ENCODE measurements around the gene AHDC1. TPM values are rescaled to one million over a fixed set of nuclear protein-coding genes. Genes with fewer than 3 reads are reported as not detected.

Gene AHDC1
- total and polyA plus RNA-seq, 9 of the 15 experiments (the other 6 are each of a cell fraction or from before 2014, with no cell fraction given): 0.21 to 36.4 (median 4.7) TPM

- no peaks in the 10 kb centered on the region for H3K36me3 ChIP-seq (ENCODE audit: control insufficient read depth, insufficient read depth, low read length)
- intact Hi-C loops (cut with micrococcal nuclease): no loop called here
- no TSS peak for BruUV-seq (replicated peaks)
- H3K9me3 ChIP-seq (replicated peaks; ENCODE audit: control insufficient read depth, insufficient read depth, low read depth, low read length): no peaks in the 10 kb centered on the region
- H3K9ac ChIP-seq (ENCODE audit: insufficient read depth in 1 of 2, low read depth in 2 of 2, low read length in 2 of 2): no peak overlapping the region
- 83% methylated on average over 5 of the region's 5 CpGs for WGBS (ENCODE audit: insufficient coverage, low coverage, missing lambda C conversion rate)
- TF ChIP-seq MAFF (IDR thresholded peaks at IDR 0.05; ENCODE audit: low read length) (peak; percentile 10; the same call in 1 of the 2 replicates), NFE2 (IDR thresholded peaks at IDR 0.05; ENCODE audit: low read depth) (peak; percentile 57; the same call in 1 of the 2 replicates), ETS1 (conservative IDR thresholded peaks at IDR 0.05; ENCODE audit: control insufficient read depth, low read depth, low read length) (no peak), MAFG (tag; conservative IDR thresholded peaks at IDR 0.05) (0 out of 2 replicates have a peak, but pooled peaks have one; percentile 10), SPI1 (IDR thresholded peaks at IDR 0.05; ENCODE audit: borderline replicate concordance, low read depth, low read length) (peak; percentile 42; the same call in 1 of the 2 replicates), ZNF146 (CRISPR knock-in tag; IDR thresholded peaks at IDR 0.05; ENCODE audit: unreplicated experiment) (peak; percentile 16)
- no peak for ATAC-seq
- in situ Hi-C loops (cut with MboI): no loop called here
- no peaks in the 10 kb centered on the region for H4K20me1 ChIP-seq (replicated peaks; ENCODE audit: control insufficient read depth, insufficient read depth, low read length)
- ChIA-PET CTCF (ENCODE audit: low intra/inter-chr PET ratio) (no interaction called here), POLR2A (interaction anchor here (0.7 to 1.2 kb wide), 2 partner anchors 24 to 88 kb away, joined by 3 to 4 read pairs; no protein-coding TSS in a partner anchor)
- no peak overlapping the region for H3K27ac ChIP-seq (ENCODE audit: extremely low read depth, low read depth, low read length)
- peaks cover 20 to 30% of the 10 kb centered on the region in 2 experiments for H3K4me1 ChIP-seq (replicated peaks in 1 of 2; ENCODE audit: control insufficient read depth in 2 of 2, insufficient read depth in 2 of 2, low read length in 2 of 2)
- no peak overlapping the region for H3K4me3 ChIP-seq
- H3K4me2 ChIP-seq (ENCODE audit: insufficient read depth, low read length): no peak overlapping the region
- H3K9me1 ChIP-seq (ENCODE audit: control insufficient read depth, insufficient read depth, low read length): no peaks in the 10 kb centered on the region
- DNase-seq (ENCODE audit: extremely low read depth in 1 of 4, low spot score in 3 of 4): no peak
- H3K79me2 ChIP-seq (ENCODE audit: control insufficient read depth, insufficient read depth, low read length): no peaks in the 10 kb centered on the region
- H3K27me3 ChIP-seq (ENCODE audit: control insufficient read depth in 2 of 2, insufficient read depth in 2 of 2, low read length in 2 of 2): no peaks in the 10 kb centered on the region
- peak overlapping the region; percentile 12; the same call in 1 of the 2 replicates for H2AFZ ChIP-seq (ENCODE audit: low read depth, low read length)
- no peak for FAIRE-seq
Measured at GRCh38 chr1:27652111-27652864, 48.3 kb upstream of the AHDC1 start.

All from K562 (cell line).